Central memory CD8-positive, alpha-beta T cell (primary cell): ENCODE measurements around the gene CD6.
"Not testable (repeated sequence)": the region's sequence is repeated elsewhere in the genome, so short reads cannot be mapped to it uniquely, and the experiment has no call there.

Experiments used
- ATAC-seq: fragments of 150-1000 bp; cut with Tn5 transposase; replicated peaks from 2 replicates; pipeline ENCODE4 v1.10.0; 2022; ENCODE audit warnings: mild to moderate bottlenecking, moderate FRiP score, moderate number of reproducible peaks; ENCODE audit not compliant: poor library complexity, severe bottlenecking; ENCODE audit errors: extremely low read depth
- DNase-seq, 2 donors: peaks; one replicate each; pipeline ENCODE4 v3.0.0; 2021; ENCODE audit warnings: low spot score in 2 of 2
- H3K27ac Mint-ChIP-seq: one replicate; pipeline ENCODE4 v1.8.0; 2022; ENCODE audit warnings: low read depth, mild to moderate bottlenecking, moderate library complexity, mixed read lengths
- H3K27me3 Mint-ChIP-seq: one replicate; pipeline ENCODE4 v1.8.0; 2022; ENCODE audit warnings: mixed read lengths
- H3K36me3 Mint-ChIP-seq: one replicate; pipeline ENCODE4 v1.8.0; 2022; ENCODE audit warnings: mild to moderate bottlenecking, moderate library complexity, mixed read lengths; ENCODE audit not compliant: insufficient read depth
- H3K4me1 Mint-ChIP-seq: one replicate; pipeline ENCODE4 v1.8.0; 2022; ENCODE audit warnings: mixed read lengths
- H3K4me3 Mint-ChIP-seq: one replicate; pipeline ENCODE4 v1.8.0; 2022; ENCODE audit warnings: mild to moderate bottlenecking, moderate library complexity, mixed read lengths
- H3K9me3 Mint-ChIP-seq: one replicate; pipeline ENCODE4 v1.8.0; 2022; ENCODE audit warnings: mixed read lengths

Gene CD6

GRCh38 chr11:61054927-61055562, 83.6 kb downstream of the CD6 start:
- Mint-ChIP-seq H3K4me1 (peaks cover 22% of the 10 kb centered on the region), H3K27ac (peak overlapping the region; percentile 61), H3K4me3 (peak overlapping the region; percentile 16), H3K36me3 (peaks cover 3% of the 10 kb centered on the region), H3K9me3 (no peaks in the 10 kb centered on the region), H3K27me3 (no peaks in the 10 kb centered on the region)
- ATAC-seq: no peak
- no peak for DNase-seq

DNA sequence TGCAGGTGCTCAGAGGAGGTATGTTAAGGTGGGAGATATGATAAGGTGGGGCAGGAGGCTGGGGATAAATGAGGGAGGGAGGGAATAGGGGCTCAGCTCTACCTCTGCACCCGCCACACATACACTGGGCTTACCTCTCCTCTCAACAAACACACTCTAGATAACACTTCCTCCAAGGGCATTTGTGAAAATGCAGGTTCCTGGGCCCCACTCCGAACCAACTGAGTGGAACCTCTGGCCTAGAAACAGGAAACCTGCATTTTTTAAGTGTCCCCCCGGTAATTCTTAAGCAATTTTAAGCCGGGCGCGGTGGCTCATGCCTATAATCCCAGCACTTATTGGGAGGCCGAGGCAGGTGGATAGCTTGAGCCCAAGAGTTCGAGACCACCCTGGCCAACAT, 84.3 kb downstream of the CD6 start:
- Mint-ChIP-seq H3K27ac (no peak overlapping the region), H3K36me3 (peaks cover 3% of the 10 kb centered on the region), H3K4me3 (peak overlapping the region; percentile 16), H3K4me1 (peaks cover 26% of the 10 kb centered on the region), H3K27me3 (no peaks in the 10 kb centered on the region), H3K9me3 (no peaks in the 10 kb centered on the region)
- no peak for ATAC-seq
- DNase-seq: no peak

DNA sequence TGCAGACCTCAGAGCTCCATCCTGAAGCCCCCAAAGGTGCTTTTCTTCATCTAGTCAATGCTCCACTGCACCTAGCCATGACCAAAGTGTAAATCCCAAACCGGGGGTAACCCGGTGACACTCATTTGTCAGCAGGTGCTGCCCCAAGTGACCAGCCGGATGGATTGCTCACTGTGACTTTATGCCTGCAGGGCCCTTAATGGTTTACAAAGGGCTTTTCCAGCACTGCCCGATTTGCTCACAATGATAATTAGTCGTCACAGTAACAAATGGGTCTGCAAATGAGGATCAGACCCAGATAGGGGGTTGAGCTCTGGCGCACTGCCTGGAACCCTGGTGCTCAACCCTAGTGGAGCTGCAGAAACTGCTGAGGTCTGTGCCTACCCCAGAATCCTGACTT, 85.1 kb downstream of the CD6 start:
- Mint-ChIP-seq H3K4me3 (no peak overlapping the region), H3K9me3 (no peaks in the 10 kb centered on the region), H3K27me3 (no peaks in the 10 kb centered on the region), H3K4me1 (peaks cover 34% of the 10 kb centered on the region), H3K36me3 (peaks cover 6% of the 10 kb centered on the region), H3K27ac (no peak overlapping the region)
- no peak for ATAC-seq
- DNase-seq: no peak

DNA sequence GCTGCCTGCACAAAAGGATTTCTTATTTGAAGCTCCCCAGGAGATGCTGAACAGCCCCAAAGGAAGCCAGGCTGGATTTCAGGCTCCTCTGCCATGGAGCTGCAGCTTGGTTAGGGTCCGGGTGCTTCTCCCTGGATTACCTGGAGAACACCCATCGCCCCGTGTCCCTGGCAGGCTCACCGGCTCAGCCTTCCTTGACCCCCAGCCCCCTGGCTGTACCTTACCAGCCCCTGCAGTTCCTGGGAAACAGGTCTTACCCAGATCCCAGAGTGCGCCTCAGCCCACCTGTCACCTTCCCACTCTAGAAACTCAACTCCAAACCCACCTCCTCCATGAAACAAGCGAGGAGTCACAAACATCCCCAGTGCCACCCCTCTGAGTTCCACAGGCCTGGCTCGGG, 85.5 kb downstream of the CD6 start:
- no peaks in the 10 kb centered on the region for H3K9me3 Mint-ChIP-seq

GRCh38 chr11:61057615-61058014, 86.1 kb downstream of the CD6 start:
- H3K36me3 Mint-ChIP-seq: peaks cover 9% of the 10 kb centered on the region
- no peak for DNase-seq
- H3K4me1 Mint-ChIP-seq: peaks cover 44% of the 10 kb centered on the region
- H3K27ac Mint-ChIP-seq: peak overlapping the region; percentile 67
- no peak overlapping the region for H3K4me3 Mint-ChIP-seq
- no peaks in the 10 kb centered on the region for H3K27me3 Mint-ChIP-seq
- no peak for ATAC-seq
- no peaks in the 10 kb centered on the region for H3K9me3 Mint-ChIP-seq

More for the DNA sequence above, 85.5 kb downstream of the CD6 start:
- H3K27me3 Mint-ChIP-seq: no peaks in the 10 kb centered on the region
- H3K4me1 Mint-ChIP-seq: peaks cover 38% of the 10 kb centered on the region
- H3K4me3 Mint-ChIP-seq: no peak overlapping the region
- peak overlapping the region; percentile 67 for H3K27ac Mint-ChIP-seq
- no peak for ATAC-seq
- DNase-seq: no peak
- H3K36me3 Mint-ChIP-seq: peaks cover 9% of the 10 kb centered on the region

DNA sequence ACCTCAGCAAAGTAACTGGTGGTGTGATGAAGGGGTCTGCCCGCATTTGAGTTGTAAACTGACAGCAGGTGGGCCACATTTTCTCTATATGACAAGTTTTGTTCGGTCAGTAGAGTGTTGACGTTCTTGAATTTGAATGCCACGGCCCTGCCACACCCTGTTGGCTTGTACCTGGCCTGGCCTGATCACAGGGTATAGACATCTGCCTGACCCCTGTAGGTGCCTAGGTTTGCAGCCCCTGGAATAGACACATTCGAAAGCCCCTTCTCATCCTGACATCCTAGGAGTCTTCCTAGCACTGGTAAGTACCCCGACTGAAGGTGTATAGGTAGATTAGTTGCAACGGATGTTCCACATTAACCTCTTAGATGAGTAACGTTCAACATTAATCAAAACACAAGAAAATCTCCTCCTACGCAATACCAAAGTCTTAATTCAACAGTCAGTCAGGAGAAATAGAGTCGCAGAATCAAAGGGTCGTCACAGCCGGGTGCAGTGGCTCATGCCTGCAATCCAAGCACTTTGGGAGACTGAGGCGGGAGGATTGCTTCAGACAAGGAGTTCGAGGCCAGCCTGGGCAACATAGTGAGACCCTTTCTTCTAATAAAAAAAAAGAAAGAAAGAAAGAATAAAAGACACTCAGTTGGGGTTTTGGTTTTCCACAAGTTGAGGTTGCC, 87.2 kb downstream of the CD6 start:
- Mint-ChIP-seq H3K27me3 (no peaks in the 10 kb centered on the region), H3K9me3 (no peaks in the 10 kb centered on the region), H3K36me3 (peaks cover 9% of the 10 kb centered on the region), H3K27ac (peak overlapping the region; percentile 35), H3K4me3 (no peak overlapping the region), H3K4me1 (peaks cover 52% of the 10 kb centered on the region)
- no peak for ATAC-seq
- DNase-seq: no peak

GRCh38 chr11:61059260-61059752, 87.8 kb downstream of the CD6 start:
- Mint-ChIP-seq H3K9me3 (no peaks in the 10 kb centered on the region), H3K36me3 (peaks cover 9% of the 10 kb centered on the region)

DNA sequence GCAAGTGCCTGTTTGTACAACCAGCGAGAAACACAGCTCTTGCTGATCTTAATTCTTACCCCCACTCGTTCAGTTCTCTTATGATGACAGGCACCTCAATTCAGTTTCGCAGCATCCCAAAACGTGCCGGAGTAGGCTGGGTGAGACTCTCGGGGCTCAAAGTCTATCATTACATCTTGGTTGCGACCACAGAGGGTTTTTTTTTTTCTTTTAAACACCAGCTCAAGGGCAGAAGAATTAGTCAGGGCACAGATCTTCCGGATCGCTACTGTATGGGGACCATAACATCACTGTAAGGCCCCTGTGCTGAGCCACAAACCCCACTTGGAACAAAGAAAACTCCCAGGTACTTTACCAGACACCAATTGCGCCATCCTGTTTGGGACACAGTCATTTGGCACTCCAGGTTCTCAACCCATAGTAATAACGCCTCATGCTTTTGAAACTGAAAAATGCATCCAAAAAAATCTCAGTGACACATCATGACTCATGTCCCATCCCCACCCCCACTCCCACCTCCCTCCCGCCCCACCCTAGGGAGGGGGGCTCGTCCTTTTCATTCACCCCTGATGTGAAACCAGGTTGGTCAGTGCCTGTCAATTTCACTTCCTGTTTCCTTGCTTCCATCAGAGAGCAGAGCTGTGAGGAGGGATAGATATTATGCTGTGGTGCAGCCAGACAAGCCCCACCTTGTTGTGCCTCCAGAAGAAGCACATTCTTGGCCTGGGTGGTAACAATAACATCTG, 89.8 kb downstream of the CD6 start:
- Mint-ChIP-seq H3K27me3 (no peaks in the 10 kb centered on the region), H3K9me3 (no peaks in the 10 kb centered on the region), H3K36me3 (peaks cover 9% of the 10 kb centered on the region), H3K4me3 (peak overlapping the region; percentile 81), H3K4me1 (peaks cover 59% of the 10 kb centered on the region), H3K27ac (peak overlapping the region; percentile 97)
- peak in 1 of 2 donors; percentile 65 for DNase-seq
- ATAC-seq: peak; percentile 81

More at GRCh38 chr11:61059260-61059752, 87.8 kb downstream of the CD6 start:
- DNase-seq (no peak), ATAC-seq (no peak)
- peak overlapping the region; percentile 35 for H3K27ac Mint-ChIP-seq
- peaks cover 52% of the 10 kb centered on the region for H3K4me1 Mint-ChIP-seq
- H3K4me3 Mint-ChIP-seq: no peak overlapping the region
- no peaks in the 10 kb centered on the region for H3K27me3 Mint-ChIP-seq

DNA sequence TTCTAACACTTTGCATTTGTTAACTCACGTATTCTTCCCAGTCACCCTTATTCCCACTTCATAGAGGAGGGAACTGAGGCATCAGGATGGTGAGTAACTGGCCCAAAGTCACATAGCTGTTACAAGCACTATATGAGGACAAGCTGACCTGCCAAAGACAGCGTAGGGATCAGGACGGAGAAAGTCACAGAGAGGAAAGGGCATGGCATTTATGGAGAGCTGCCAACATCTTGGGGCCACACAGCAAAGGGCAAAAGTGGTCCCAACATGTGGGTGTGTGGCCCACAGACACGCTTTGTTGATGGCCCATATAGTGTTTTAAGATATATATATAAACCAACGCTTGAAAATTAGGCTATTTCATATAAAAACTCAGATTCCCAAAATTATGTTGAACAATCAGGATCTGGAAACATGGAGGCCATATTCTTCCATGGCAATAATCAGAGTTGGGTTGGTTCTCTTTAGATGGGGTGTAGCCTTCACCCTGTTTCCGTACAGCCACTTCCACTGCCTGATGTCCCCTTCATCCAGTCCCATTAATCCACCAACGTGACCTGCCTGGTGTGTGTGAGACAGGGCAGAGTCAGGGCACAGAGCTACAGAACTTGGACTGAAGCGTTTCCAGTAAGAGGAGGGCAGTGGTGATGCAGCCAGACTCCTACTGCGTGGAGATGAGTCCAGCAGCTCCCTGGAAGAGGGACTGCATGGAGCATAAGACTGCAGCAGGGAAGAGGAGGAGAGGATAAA, 90.9 kb downstream of the CD6 start:
- no peak for ATAC-seq
- peaks cover 61% of the 10 kb centered on the region for H3K4me1 Mint-ChIP-seq
- no peak overlapping the region for H3K4me3 Mint-ChIP-seq
- peak overlapping the region; percentile 97 for H3K27ac Mint-ChIP-seq
- H3K9me3 Mint-ChIP-seq: no peaks in the 10 kb centered on the region
- H3K36me3 Mint-ChIP-seq: peaks cover 9% of the 10 kb centered on the region
- DNase-seq: no peak
- no peaks in the 10 kb centered on the region for H3K27me3 Mint-ChIP-seq

- ATAC-seq, H3K36me3 Mint-ChIP-seq, H3K4me3 Mint-ChIP-seq, DNase-seq, H3K9me3 Mint-ChIP-seq, H3K27me3 Mint-ChIP-seq: not testable (repeated sequence)
- H3K27ac Mint-ChIP-seq: peak overlapping the region; percentile 83
- H3K4me1 Mint-ChIP-seq: peaks cover 73% of the 10 kb centered on the region
Measured at GRCh38 chr11:61065236-61065635, 93.8 kb downstream of the CD6 start.

GRCh38 chr11:61065955-61066638, 94.6 kb downstream of the CD6 start:
- H3K36me3 Mint-ChIP-seq: peaks cover 4% of the 10 kb centered on the region
- peak overlapping the region; percentile 83 for H3K27ac Mint-ChIP-seq
- no peak for DNase-seq
- ATAC-seq: no peak
- no peaks in the 10 kb centered on the region for H3K27me3 Mint-ChIP-seq
- H3K4me1 Mint-ChIP-seq: peaks cover 73% of the 10 kb centered on the region
- peak overlapping the region; percentile 57 for H3K4me3 Mint-ChIP-seq
- H3K9me3 Mint-ChIP-seq: no peaks in the 10 kb centered on the region

DNA sequence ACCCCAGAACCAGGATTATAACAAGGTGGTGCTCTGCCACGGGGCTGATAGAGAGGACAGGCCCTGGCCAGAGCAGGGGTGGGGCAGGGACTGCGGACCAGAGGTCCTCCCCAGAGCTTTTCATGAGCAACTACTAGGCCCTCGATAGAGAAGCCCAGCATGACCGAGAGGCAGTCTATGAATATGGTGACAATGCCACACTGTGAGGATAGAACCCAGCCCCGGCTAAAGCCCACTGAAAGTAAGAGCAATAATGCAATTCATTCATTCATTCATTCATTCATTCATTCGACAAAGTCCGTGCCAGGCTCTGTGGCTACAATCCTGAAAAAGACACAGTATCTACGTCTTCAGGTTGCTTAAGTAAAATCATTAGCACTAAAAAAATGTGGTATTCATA, 95.2 kb downstream of the CD6 start:
- H3K36me3 Mint-ChIP-seq: peaks cover 5% of the 10 kb centered on the region
- H3K4me3 Mint-ChIP-seq: no peak overlapping the region
- ATAC-seq: no peak
- DNase-seq: no peak
- H3K27me3 Mint-ChIP-seq: no peaks in the 10 kb centered on the region
- H3K4me1 Mint-ChIP-seq: peaks cover 73% of the 10 kb centered on the region
- peak overlapping the region; percentile 83 for H3K27ac Mint-ChIP-seq
- H3K9me3 Mint-ChIP-seq: no peaks in the 10 kb centered on the region
